GM23338 (cell line): ENCODE results near the gene GHR.

Source experiments
- EZH2 ChIP-seq: fragments of 200-600 bp; sonication (generic); IDR thresholded peaks from one replicate; pipeline ENCODE4 v1.8.0; 2017; ENCODE audit warnings: antibody characterized with exemption, mild to moderate bottlenecking, low read depth; ENCODE audit not compliant: unreplicated experiment
- POLR2AphosphoS5 ChIP-seq: IDR thresholded peaks from 2 replicates; pipeline ENCODE4 v1.6.1; 2016; ENCODE audit warnings: antibody characterized with exemption, low read depth
- REST ChIP-seq: IDR thresholded peaks from one replicate; pipeline ENCODE4 v1.6.1; 2018; ENCODE audit warnings: antibody characterized with exemption; ENCODE audit not compliant: unreplicated experiment
- TF ChIP-seq, protein P1 (sequence below), 2 experiments: fragments of 200-600 bp in 1 of 2; sonication (generic) in 1 of 2; conservative IDR thresholded peaks; 2 replicates each; pipeline versions ENCODE4 v1.5.1 to v1.6.1; 2016 to 2017; ENCODE audit warnings: antibody characterized with exemption in 2 of 2, low read depth in 2 of 2, mild to moderate bottlenecking in 2 of 2, moderate library complexity in 1 of 2

- TF ChIP-seq REST (no peak), POLR2AphosphoS5 (no peak), EZH2 (no peak)
- TF ChIP-seq, protein P1, sequence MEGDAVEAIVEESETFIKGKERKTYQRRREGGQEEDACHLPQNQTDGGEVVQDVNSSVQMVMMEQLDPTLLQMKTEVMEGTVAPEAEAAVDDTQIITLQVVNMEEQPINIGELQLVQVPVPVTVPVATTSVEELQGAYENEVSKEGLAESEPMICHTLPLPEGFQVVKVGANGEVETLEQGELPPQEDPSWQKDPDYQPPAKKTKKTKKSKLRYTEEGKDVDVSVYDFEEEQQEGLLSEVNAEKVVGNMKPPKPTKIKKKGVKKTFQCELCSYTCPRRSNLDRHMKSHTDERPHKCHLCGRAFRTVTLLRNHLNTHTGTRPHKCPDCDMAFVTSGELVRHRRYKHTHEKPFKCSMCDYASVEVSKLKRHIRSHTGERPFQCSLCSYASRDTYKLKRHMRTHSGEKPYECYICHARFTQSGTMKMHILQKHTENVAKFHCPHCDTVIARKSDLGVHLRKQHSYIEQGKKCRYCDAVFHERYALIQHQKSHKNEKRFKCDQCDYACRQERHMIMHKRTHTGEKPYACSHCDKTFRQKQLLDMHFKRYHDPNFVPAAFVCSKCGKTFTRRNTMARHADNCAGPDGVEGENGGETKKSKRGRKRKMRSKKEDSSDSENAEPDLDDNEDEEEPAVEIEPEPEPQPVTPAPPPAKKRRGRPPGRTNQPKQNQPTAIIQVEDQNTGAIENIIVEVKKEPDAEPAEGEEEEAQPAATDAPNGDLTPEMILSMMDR (conservative IDR thresholded peaks at IDR 0.05; ENCODE audit: low read depth in 2 of 2): no peak
These were observed 149.1 kb downstream of the GHR start for GRCh38 chr5:42572313-42572712.
